GM23248 (cell line): Measurements from ENCODE around the gene LGR6. TPM values are rescaled to one million over a fixed set of nuclear protein-coding genes. Genes with fewer than 3 reads are reported as not detected.

Source experiments
- DNase-seq: peaks from one replicate; pipeline ENCODE4 v3.0.0-alpha.2; 2015
- H2AFZ ChIP-seq: fragments of 200-600 bp; sonication (generic); 2 replicates; pipeline ENCODE4 v1.6.1; 2016; ENCODE audit warnings: antibody characterized with exemption
- H3F3A ChIP-seq: fragments of 200-600 bp; sonication (generic); 2 replicates; pipeline ENCODE4 v1.6.1; 2016; ENCODE audit warnings: mild to moderate bottlenecking, antibody characterized with exemption, mixed run types; ENCODE audit not compliant: insufficient read depth
- H3K27ac ChIP-seq: fragments of 200-600 bp; sonication (generic); 2 replicates; pipeline ENCODE4 v1.5.1; 2016; ENCODE audit warnings: mild to moderate bottlenecking
- H3K27me3 ChIP-seq: fragments of 200-600 bp; sonication (generic); replicated peaks from 2 replicates; pipeline ENCODE4 v1.6.1; 2016; ENCODE audit warnings: mild to moderate bottlenecking; ENCODE audit not compliant: insufficient read depth
- H3K36me3 ChIP-seq: fragments of 200-600 bp; sonication (generic); 2 replicates; pipeline ENCODE4 v1.6.1; 2016; ENCODE audit warnings: low read depth, mild to moderate bottlenecking
- H3K4me1 ChIP-seq: fragments of 200-600 bp; sonication (generic); 2 replicates; pipeline ENCODE4 v1.6.1; 2016; ENCODE audit warnings: mild to moderate bottlenecking; ENCODE audit not compliant: insufficient read depth
- H3K4me2 ChIP-seq: fragments of 200-600 bp; sonication (generic); one replicate; pipeline ENCODE4 v1.6.1; 2016; ENCODE audit warnings: mild to moderate bottlenecking; ENCODE audit not compliant: unreplicated experiment
- H3K4me3 ChIP-seq: fragments of 200-600 bp; sonication (generic); 2 replicates; pipeline ENCODE4 v1.5.1; 2016; ENCODE audit warnings: mild to moderate bottlenecking
- H3K79me2 ChIP-seq: fragments of 200-600 bp; sonication (generic); 2 replicates; pipeline ENCODE4 v1.6.1; 2016; ENCODE audit warnings: mild to moderate bottlenecking; ENCODE audit not compliant: insufficient read depth
- H3K9ac ChIP-seq: fragments of 200-600 bp; sonication (generic); 2 replicates; pipeline ENCODE4 v1.6.1; 2016; ENCODE audit warnings: mild to moderate bottlenecking
- H3K9me2 ChIP-seq: fragments of 200-600 bp; sonication (generic); 2 replicates; pipeline ENCODE4 v1.6.1; 2016; ENCODE audit warnings: mixed run types, mild to moderate bottlenecking, moderate library complexity; ENCODE audit not compliant: insufficient read depth
- H3K9me3 ChIP-seq: fragments of 200-600 bp; sonication (generic); one replicate; pipeline ENCODE4 v1.6.1; 2017; ENCODE audit warnings: low read depth
- H4K20me1 ChIP-seq: fragments of 200-600 bp; sonication (generic); 2 replicates; pipeline ENCODE4 v1.6.0; 2016; ENCODE audit not compliant: insufficient read depth
- EZH2 ChIP-seq: fragments of 200-600 bp; sonication (generic); IDR thresholded peaks from 2 replicates; pipeline ENCODE4 v1.6.1; 2018; ENCODE audit warnings: antibody characterized with exemption, mild to moderate bottlenecking; ENCODE audit not compliant: insufficient read depth, poor library complexity, severe bottlenecking
- EZH2phosphoT487 ChIP-seq: fragments of 200-600 bp; sonication (generic); IDR thresholded peaks from 2 replicates; pipeline ENCODE4 v1.6.1; 2018; ENCODE audit warnings: antibody characterized with exemption, moderate library complexity, mild to moderate bottlenecking, low read depth; ENCODE audit not compliant: insufficient read depth
- WGBS, 2 experiments: methylation state at CpG; one replicate each; pipeline ENCODE4 v1.1.6; 2015 to 2017; ENCODE audit warnings: low lambda C conversion rate in 2 of 2, low coverage in 1 of 2; ENCODE audit errors: missing lambda C conversion rate in 2 of 2; 5-methylcytosine and 5-hydroxymethylcytosine counted together
- in situ Hi-C: fragments of 300-500 bp; cut with MboI; formaldehyde crosslinking; loops from 2 replicates; pipeline ENCODE4 v1.15.0; 2020
- polyA plus RNA-seq: library from polyadenylated mRNA; unstranded; fragments of >200 nt; fragmentation: Nextera tagmentation; extraction: Ambion mirVana; gene quantifications from 2 replicates; pipeline ENCODE4 v1.2.1, GENCODE V29; 2016
- total RNA-seq: library from RNA; depleted of rRNA; stranded (reverse); fragments of >200 nt; shearing (Covaris generic); gene quantifications from 2 replicates; pipeline ENCODE4 v1.2.3, GENCODE V29; 2014

The LGR6 gene
- total and polyA plus RNA-seq, 2 experiments from 2014 or later, result not detected

DNA sequence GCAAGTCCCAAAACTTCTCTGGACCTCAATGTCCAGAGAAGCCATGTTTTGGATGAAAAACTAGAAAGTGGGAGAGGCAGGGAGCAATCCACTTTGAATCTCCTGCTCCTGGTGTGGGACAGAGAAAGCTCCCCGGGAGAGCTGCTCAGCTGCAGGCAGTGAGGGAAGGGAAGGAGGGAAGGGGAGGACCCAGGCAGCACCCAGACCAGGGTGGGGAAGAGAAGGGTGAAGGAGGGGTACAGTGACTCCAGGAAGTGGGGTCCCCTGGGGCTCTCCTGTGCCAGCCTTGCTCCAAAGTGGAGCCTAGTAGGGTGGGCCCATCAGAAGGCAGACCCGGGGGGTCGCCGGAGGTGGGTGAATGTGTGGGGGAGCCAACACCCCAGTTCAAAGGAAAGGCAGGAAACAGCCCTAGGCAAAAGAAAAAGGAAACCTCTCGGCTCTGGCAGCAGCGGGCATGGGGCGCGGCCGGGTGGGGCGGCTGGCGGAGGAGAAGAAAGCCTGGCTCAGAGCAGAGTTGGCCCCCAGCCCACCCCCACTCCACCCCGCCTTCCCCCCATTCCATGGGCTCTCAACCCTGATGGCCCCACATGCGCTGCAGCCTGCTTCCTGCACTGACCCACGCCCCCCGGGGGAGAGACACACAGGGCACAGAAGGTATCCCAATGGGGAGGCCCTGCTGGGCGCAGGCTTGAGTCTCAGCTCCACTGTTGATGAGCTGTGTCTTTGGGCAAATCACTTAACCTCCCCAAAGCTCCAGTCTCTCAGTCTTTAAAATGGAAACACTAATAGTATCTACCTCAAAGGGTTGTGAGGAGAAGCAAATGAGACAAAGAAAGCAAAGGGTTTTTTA lies 5.7 kb downstream of the LGR6 start:
- Histone ChIP-seq H3K4me1 (no peaks in the 10 kb centered on the region), H3K36me3 (no peaks in the 10 kb centered on the region), H4K20me1 (no peaks in the 10 kb centered on the region), H3K79me2 (no peaks in the 10 kb centered on the region), H3K9me3 (no peaks in the 10 kb centered on the region), H3K9ac (no peak overlapping the region), H3K27me3 (peaks cover 57% of the 10 kb centered on the region), H3K4me2 (no peak overlapping the region), H3K9me2 (no peaks in the 10 kb centered on the region), H3F3A (no peaks in the 10 kb centered on the region), H2AFZ (no peak overlapping the region), H3K4me3 (no peak overlapping the region), H3K27ac (no peak overlapping the region)
- in situ Hi-C loops, result no loop called here
- WGBS, 2 experiments, result 33 to 46% methylated on average over 9 to 16 of the region's 16 CpGs
- no peak for TF ChIP-seq EZH2phosphoT487
- TF ChIP-seq EZH2, result no peak
- no peak for DNase-seq

DNA sequence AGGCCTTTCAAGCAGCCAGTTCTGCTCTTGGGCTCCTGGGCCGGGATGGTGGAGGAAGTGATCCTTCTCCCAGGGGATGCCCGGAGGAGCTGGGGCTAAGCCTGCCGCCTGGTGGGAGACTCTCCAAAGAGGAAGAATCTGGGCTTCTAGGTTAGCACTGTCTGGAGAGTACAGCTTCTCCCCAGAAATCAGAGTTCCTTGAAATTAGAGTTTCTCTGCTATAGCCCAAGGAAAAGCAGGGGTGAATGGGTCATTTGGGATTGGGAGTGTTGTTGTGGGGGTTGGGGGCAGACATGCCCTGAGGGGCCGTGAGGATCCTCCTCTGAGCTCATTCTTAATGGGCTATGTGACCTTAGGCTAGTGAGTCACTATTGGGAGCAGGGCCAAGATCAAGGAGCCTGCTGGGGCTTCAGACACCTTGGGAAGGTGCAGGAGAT lies 6.5 kb downstream of the LGR6 start:
- no peak overlapping the region for H3K4me2 ChIP-seq

DNA sequence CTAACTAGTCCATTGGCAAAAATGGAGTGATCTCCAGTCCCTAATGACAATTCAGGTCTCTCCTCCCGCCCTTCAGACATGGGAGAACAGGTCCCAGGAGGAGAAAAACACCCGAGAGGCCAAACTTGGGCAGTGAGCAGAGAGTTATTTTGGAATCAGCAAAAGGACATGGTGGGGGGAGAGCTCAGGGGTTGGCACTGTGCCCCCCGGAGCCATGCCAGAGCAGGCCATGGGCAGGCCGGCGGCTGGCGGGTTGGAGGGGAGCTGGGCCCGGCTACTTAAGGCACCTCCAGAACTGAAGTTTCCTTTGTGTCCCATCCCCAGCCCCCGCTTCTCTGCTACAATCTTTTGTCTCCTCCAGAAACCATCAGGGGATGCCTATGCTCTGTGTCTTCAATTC lies 7.1 kb downstream of the LGR6 start:
- Histone ChIP-seq H3K27ac (no peak overlapping the region), H3K4me2 (no peak overlapping the region), H3K27me3 (peaks cover 49% of the 10 kb centered on the region), H2AFZ (no peak overlapping the region), H3K36me3 (no peaks in the 10 kb centered on the region), H3K4me3 (no peak overlapping the region), H4K20me1 (no peaks in the 10 kb centered on the region), H3K9me2 (no peaks in the 10 kb centered on the region), H3K4me1 (no peaks in the 10 kb centered on the region), H3F3A (no peaks in the 10 kb centered on the region), H3K9ac (no peak overlapping the region), H3K79me2 (no peaks in the 10 kb centered on the region), H3K9me3 (no peaks in the 10 kb centered on the region)
- TF ChIP-seq EZH2, result no peak
- 71 to 78% methylated on average over 8 of the region's 8 CpGs for WGBS, 2 experiments
- no peak for DNase-seq
- in situ Hi-C loops, result no loop called here

More for the DNA sequence above, 6.5 kb downstream of the LGR6 start:
- in situ Hi-C loops, result no loop called here
- no peak for TF ChIP-seq EZH2
- TF ChIP-seq EZH2phosphoT487, result no peak
- no peak overlapping the region for H3K9ac ChIP-seq
- H3K36me3 ChIP-seq, result no peaks in the 10 kb centered on the region
- no peaks in the 10 kb centered on the region for H3K79me2 ChIP-seq
- H3F3A ChIP-seq, result no peaks in the 10 kb centered on the region
- no peaks in the 10 kb centered on the region for H3K4me1 ChIP-seq
- no peak overlapping the region for H3K27ac ChIP-seq
- H3K4me3 ChIP-seq, result no peak overlapping the region
- H4K20me1 ChIP-seq, result no peaks in the 10 kb centered on the region
- no peaks in the 10 kb centered on the region for H3K9me3 ChIP-seq
- H3K27me3 ChIP-seq, result peaks cover 54% of the 10 kb centered on the region
- 51 to 57% methylated on average over 4 of the region's 4 CpGs for WGBS, 2 experiments
- H2AFZ ChIP-seq, result no peak overlapping the region
- DNase-seq, result no peak
- H3K9me2 ChIP-seq, result no peaks in the 10 kb centered on the region

DNA sequence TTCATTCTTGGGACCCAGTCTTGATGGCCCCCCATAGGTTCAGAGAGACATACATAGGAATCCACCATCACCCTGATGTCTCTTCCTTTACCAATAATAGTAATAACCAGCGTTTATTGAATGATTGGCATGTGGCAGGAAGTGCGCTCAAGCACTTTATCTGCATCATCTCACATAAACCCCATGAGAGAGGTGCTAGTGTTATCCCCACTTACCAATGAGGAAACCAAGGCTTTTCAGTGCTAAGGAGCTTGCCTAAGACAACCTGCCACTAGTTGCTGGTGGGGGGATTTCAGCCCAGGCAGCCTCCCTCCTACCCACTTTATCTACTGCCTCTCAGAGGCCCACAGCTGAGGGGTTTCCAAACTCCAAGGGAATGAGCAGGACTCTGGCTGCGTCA lies 7.7 kb downstream of the LGR6 start:
- Histone ChIP-seq H3K4me2 (no peak overlapping the region), H3K4me3 (no peak overlapping the region), H3K4me1 (no peaks in the 10 kb centered on the region), H3K9me3 (no peaks in the 10 kb centered on the region), H3K36me3 (no peaks in the 10 kb centered on the region), H3K27me3 (peaks cover 44% of the 10 kb centered on the region), H3K9me2 (no peaks in the 10 kb centered on the region), H3K27ac (no peak overlapping the region), H4K20me1 (no peaks in the 10 kb centered on the region), H3K9ac (no peak overlapping the region), H2AFZ (no peak overlapping the region), H3F3A (no peaks in the 10 kb centered on the region), H3K79me2 (no peaks in the 10 kb centered on the region)
- no peak for TF ChIP-seq EZH2
- TF ChIP-seq EZH2phosphoT487, result no peak
- in situ Hi-C loops, result no loop called here
- 80 to 88% methylated on average over 3 of the region's 3 CpGs for WGBS, 2 experiments
- no peak for DNase-seq
